ENCODE measurements around the gene RAB25.
"Not testable (repeated sequence)": the region's sequence is repeated elsewhere in the genome, so short reads cannot be mapped to it uniquely, and the experiment has no call there.

RAB25 gene

GRCh38 chr1:156060937-156061636, at the start of gene RAB25:
TSS of gene RAB25 (plus strand) at chr1:156061160. CDS start at chr1:156061401, 241 bp downstream.
- peak; percentile 7 for DNase-seq

GRCh38 chr1:156012051-156012817, 48.7 kb upstream of the RAB25 start:
- no peak for DNase-seq

- DNase-seq, result no peak
Measured at GRCh38 chr1:156014829-156015228, 46.1 kb upstream of the RAB25 start.

GRCh38 chr1:156019946-156020292, 41.0 kb upstream of the RAB25 start:
- DNase-seq, result no peak

- DNase-seq, result peak; percentile 93
Measured at GRCh38 chr1:156020293-156021092, 40.5 kb upstream of the RAB25 start, which contains the start of gene SSR2. TSS of gene SSR2 (minus strand) at chr1:156020951. CDS start at chr1:156020167, 784 bp downstream.

GRCh38 chr1:156021093-156021428, 39.9 kb upstream of the RAB25 start:
- no peak for DNase-seq

- DNase-seq, result no peak
Measured at GRCh38 chr1:156021954-156022353, 39.0 kb upstream of the RAB25 start.

GRCh38 chr1:156024801-156025200, 36.2 kb upstream of the RAB25 start:
- DNase-seq, result no peak

GRCh38 chr1:156025876-156026275, 35.1 kb upstream of the RAB25 start:
- no peak for DNase-seq

- no peak for DNase-seq
Measured at GRCh38 chr1:156026588-156026987, 34.4 kb upstream of the RAB25 start.

GRCh38 chr1:156033011-156033410, 27.9 kb upstream of the RAB25 start:
- DNase-seq, result no peak

GRCh38 chr1:156034991-156035390, 26.0 kb upstream of the RAB25 start:
- DNase-seq, result not testable (repeated sequence)

GRCh38 chr1:156042828-156043227, 18.1 kb upstream of the RAB25 start:
- DNase-seq, result no peak

- no peak for DNase-seq
Measured at GRCh38 chr1:156045076-156045475, 15.9 kb upstream of the RAB25 start.

- DNase-seq, result no peak
Measured at GRCh38 chr1:156048663-156049258, 12.2 kb upstream of the RAB25 start.

- no peak for DNase-seq
Measured at GRCh38 chr1:156050376-156050775, 10.6 kb upstream of the RAB25 start.

GRCh38 chr1:156051011-156051725, 9.8 kb upstream of the RAB25 start:
- DNase-seq, result no peak

GRCh38 chr1:156052862-156053767, 7.8 kb upstream of the RAB25 start:
- peak; percentile 41 for DNase-seq

GRCh38 chr1:156053768-156054499, 7.0 kb upstream of the RAB25 start, which contains the start of gene UBQLN4:
TSS of gene UBQLN4 (minus strand) at chr1:156053798. CDS start at chr1:156053701, 97 bp downstream.
- peak; percentile 90 for DNase-seq

GRCh38 chr1:156054500-156055280, 6.3 kb upstream of the RAB25 start, which contains the start of gene LAMTOR2:
TSS of gene LAMTOR2 (plus strand) at chr1:156054782. CDS start at chr1:156054890, 108 bp downstream.
- peak; percentile 97 for DNase-seq
